H1 (cell line): ENCODE data around the gene TSPAN15. TPM values are rescaled to one million over a fixed set of nuclear protein-coding genes. Genes with fewer than 3 reads are reported as not detected.

ENCODE experiments used
- CTCF ChIA-PET: fragments of 300-600 bp; sonication (Branson Sonifier 250); formaldehyde crosslinking; loops from one replicate; lab custom pipeline; 2021; ENCODE audit not compliant: partially characterized antibody; lab: Charles Lee
- POLR2A ChIA-PET: fragments of 300-600 bp; sonication (Branson Sonifier 250); formaldehyde crosslinking; loops from one replicate; lab custom pipeline; 2021; ENCODE audit warnings: inconsistent platforms; ENCODE audit not compliant: partially characterized antibody; lab: Charles Lee
- DNase-seq, 2 experiments: peaks; one replicate each; pipeline versions ENCODE4 v3.0.0 to v3.0.0-alpha.2; 2010 to 2022; ENCODE audit warnings: low spot score in 2 of 2, low read depth in 1 of 2, mixed read lengths in 1 of 2
- FAIRE-seq: peaks from 2 replicates; lab custom pipeline; 2011; peaks lifted over from hg19 to GRCh38; lab: Jason Lieb, UNC
- H2AFZ ChIP-seq: 2 replicates; pipeline ENCODE4 v1.8.1; 2012; ENCODE audit warnings: low read length, inconsistent platforms
- H2AK5ac ChIP-seq: 2 replicates; pipeline ENCODE4 v1.6.1; 2013; ENCODE audit warnings: low read depth, low read length
- H2BK120ac ChIP-seq: replicated peaks from 2 replicates; pipeline ENCODE3; 2013; ENCODE audit warnings: low read depth, low read length, inconsistent platforms
- H2BK12ac ChIP-seq: 2 replicates; pipeline ENCODE4 v1.6.1; 2013; ENCODE audit warnings: low read depth, low read length
- H2BK15ac ChIP-seq: 2 replicates; pipeline ENCODE4 v1.6.1; 2013; ENCODE audit warnings: low read length
- H2BK20ac ChIP-seq: 2 replicates; pipeline ENCODE4 v1.6.1; 2013; ENCODE audit warnings: low read length
- H2BK5ac ChIP-seq: 2 replicates; pipeline ENCODE4 v1.6.1; 2013; ENCODE audit warnings: low read depth, low read length
- H3K14ac ChIP-seq: 2 replicates; pipeline ENCODE4 v1.6.1; 2013; ENCODE audit warnings: inconsistent platforms; ENCODE audit not compliant: insufficient read length
- H3K18ac ChIP-seq: 2 replicates; pipeline ENCODE4 v1.6.1; 2013; ENCODE audit warnings: low read length; ENCODE audit errors: extremely low read depth
- H3K23ac ChIP-seq: 2 replicates; pipeline ENCODE4 v1.6.1; 2013; ENCODE audit warnings: inconsistent platforms; ENCODE audit not compliant: insufficient read length
- H3K23me2 ChIP-seq: 2 replicates; pipeline ENCODE4 v1.6.1; 2013; ENCODE audit warnings: low read depth, low read length
- H3K27ac ChIP-seq: 2 replicates; pipeline ENCODE4 v1.6.1; 2011; ENCODE audit warnings: low read depth, low read length, inconsistent platforms
- H3K27me3 ChIP-seq, 4 experiments: replicated peaks in 1 of 4; 1 replicate in 1 of 4; 2 replicates in 3 of 4; pipeline versions ENCODE4 v1.6.1 to v1.8.1; 2011 to 2013; ENCODE audit warnings: low read length in 3 of 4, mild to moderate bottlenecking in 3 of 4, inconsistent platforms in 2 of 4, mixed read lengths in 2 of 4, moderate library complexity in 1 of 4; ENCODE audit not compliant: control insufficient read depth in 3 of 4, insufficient read depth in 3 of 4; ENCODE audit errors: extremely low read depth in 1 of 4
- H3K36me3 ChIP-seq, 4 experiments: 2 replicates each; pipeline versions ENCODE4 v1.6.1 to v1.8.1; 2011 to 2013; ENCODE audit warnings: mild to moderate bottlenecking in 4 of 4, low read length in 3 of 4, moderate library complexity in 2 of 4, control low read depth in 1 of 4, inconsistent platforms in 1 of 4; ENCODE audit not compliant: insufficient read depth in 4 of 4, control insufficient read depth in 2 of 4
- H3K4ac ChIP-seq: replicated peaks from 2 replicates; pipeline ENCODE3; 2013; ENCODE audit warnings: low read length, low read depth, mixed read lengths, inconsistent platforms; ENCODE audit not compliant: insufficient read length
- H3K4me1 ChIP-seq, 4 experiments: replicated peaks in 1 of 4; 1 replicate in 1 of 4; 2 replicates in 3 of 4; pipeline versions ENCODE4 v1.6.1 to v1.8.1; 2011 to 2013; ENCODE audit warnings: low read length in 3 of 4, inconsistent platforms in 2 of 4, mixed read lengths in 1 of 4; ENCODE audit not compliant: insufficient read depth in 4 of 4, control insufficient read depth in 3 of 4
- H3K4me2 ChIP-seq, 2 experiments: 2 replicates each; pipeline versions ENCODE4 v1.6.1 to v1.8.1; 2011 to 2013; ENCODE audit warnings: low read depth in 2 of 2, low read length in 2 of 2, control low read depth in 1 of 2, inconsistent platforms in 1 of 2, mild to moderate bottlenecking in 1 of 2; ENCODE audit not compliant: insufficient read depth in 1 of 2
- H3K4me3 ChIP-seq, 4 experiments: fragments of 200-600, 300-600 bp in 1 of 4; sonication (generic), shearing (Covaris generic), sonication (Bioruptor Twin) in 1 of 4; 2 replicates each; pipeline versions ENCODE4 v1.5.1 to v1.8.1; 2011 to 2016; ENCODE audit warnings: low read length in 4 of 4, low read depth in 3 of 4, control low read depth in 2 of 4, inconsistent platforms in 2 of 4, mild to moderate bottlenecking in 2 of 4, mixed read lengths in 1 of 4, moderate library complexity in 1 of 4; ENCODE audit not compliant: insufficient read depth in 2 of 4; ENCODE audit errors: extremely low read depth in 1 of 4
- H3K56ac ChIP-seq: replicated peaks from 2 replicates; pipeline ENCODE3; 2013; ENCODE audit warnings: low read depth, mild to moderate bottlenecking, mixed read lengths, low read length, inconsistent platforms; ENCODE audit not compliant: insufficient read length
- H3K79me1 ChIP-seq: 2 replicates; pipeline ENCODE4 v1.6.1; 2013; ENCODE audit warnings: low read depth, low read length, control low read depth
- H3K79me2 ChIP-seq, 2 experiments: 2 replicates each; pipeline versions ENCODE4 v1.6.1 to v1.8.1; 2012 to 2013; ENCODE audit warnings: low read length in 2 of 2, mild to moderate bottlenecking in 2 of 2, inconsistent platforms in 1 of 2; ENCODE audit not compliant: insufficient read depth in 2 of 2, control insufficient read depth in 1 of 2
- H3K9ac ChIP-seq, 4 experiments: replicated peaks in 1 of 4; 1 replicate in 1 of 4; 2 replicates in 3 of 4; pipeline versions ENCODE4 v1.6.1 to v1.8.1; 2011 to 2013; ENCODE audit warnings: low read depth in 3 of 4, low read length in 3 of 4, control low read depth in 2 of 4, mild to moderate bottlenecking in 2 of 4, moderate library complexity in 2 of 4, inconsistent platforms in 1 of 4; ENCODE audit errors: extremely low read depth in 1 of 4
- H3K9me3 ChIP-seq, 2 experiments: 2 replicates each; pipeline versions ENCODE4 v1.6.1 to v1.8.1; 2012 to 2013; ENCODE audit warnings: mild to moderate bottlenecking in 2 of 2, moderate library complexity in 2 of 2, control low read depth in 1 of 2, inconsistent platforms in 1 of 2, low read depth in 1 of 2, low read length in 1 of 2, mixed read lengths in 1 of 2; ENCODE audit not compliant: insufficient read depth in 2 of 2
- H4K20me1 ChIP-seq, 2 experiments: replicated peaks in 1 of 2; 2 replicates each; pipeline versions ENCODE3 to v1.8.1; 2011 to 2013; ENCODE audit warnings: inconsistent platforms in 2 of 2, low read length in 2 of 2, mild to moderate bottlenecking in 1 of 2; ENCODE audit not compliant: insufficient read depth in 2 of 2, control insufficient read depth in 1 of 2
- H4K5ac ChIP-seq: 2 replicates; pipeline ENCODE4 v1.6.1; 2013; ENCODE audit warnings: low read length, low read depth, mixed read lengths, inconsistent platforms; ENCODE audit not compliant: insufficient read length
- H4K8ac ChIP-seq: 2 replicates; pipeline ENCODE4 v1.8.0; 2013; ENCODE audit warnings: mild to moderate bottlenecking, moderate library complexity, low read length, inconsistent platforms; ENCODE audit not compliant: insufficient read depth; ENCODE audit errors: extremely low read depth
- H4K91ac ChIP-seq: replicated peaks from 2 replicates; pipeline ENCODE3; 2013; ENCODE audit warnings: low read length, mixed read lengths, inconsistent platforms; ENCODE audit not compliant: insufficient read length
- FOSL1 ChIP-seq: IDR thresholded peaks from 2 replicates; pipeline ENCODE4 v1.6.1; 2011; ENCODE audit warnings: mild to moderate bottlenecking, low read depth, low read length, moderate library complexity; ENCODE audit not compliant: insufficient read depth
- GTF2F1 ChIP-seq: IDR thresholded peaks from 2 replicates; pipeline ENCODE4 v1.6.1; 2012; ENCODE audit warnings: low read depth, low read length, improper control_type of control experiment, borderline replicate concordance
- JUND ChIP-seq: IDR thresholded peaks from 2 replicates; pipeline ENCODE4 v1.6.1; 2011; ENCODE audit warnings: mild to moderate bottlenecking, improper control_type of control experiment, low read length
- NANOG ChIP-seq: IDR thresholded peaks from 2 replicates; pipeline ENCODE4 v1.6.1; 2011; ENCODE audit warnings: low read length, low read depth, mild to moderate bottlenecking, inconsistent platforms; ENCODE audit not compliant: insufficient read depth, poor library complexity, severe bottlenecking
- POLR2A ChIP-seq, 2 experiments: IDR thresholded peaks; 1 replicate in 1 of 2; 2 replicates in 1 of 2; pipeline ENCODE4 v1.6.1; 2011; ENCODE audit warnings: low read depth in 2 of 2, low read length in 2 of 2, mild to moderate bottlenecking in 2 of 2; ENCODE audit errors: control extremely low read depth in 1 of 2
- RFX5 ChIP-seq: IDR thresholded peaks from 2 replicates; pipeline ENCODE4 v1.6.1; 2011; ENCODE audit warnings: low read depth, low read length, improper control_type of control experiment, borderline replicate concordance
- SP4 ChIP-seq: IDR thresholded peaks from 2 replicates; pipeline ENCODE4 v1.6.1; 2012; ENCODE audit warnings: low read length, inconsistent platforms
- WGBS, 2 experiments: shearing (Covaris generic) in 1 of 2; methylation state at CpG; one replicate each; pipeline versions ENCODE4 v1.1.6 to v1.1.7; 2013 to 2015; ENCODE audit warnings: low lambda C conversion rate in 2 of 2, mixed read lengths in 2 of 2, inconsistent platforms in 1 of 2, low coverage in 1 of 2, missing lambda C conversion rate in 1 of 2; ENCODE audit not compliant: insufficient replicate concordance in 2 of 2, insufficient coverage in 1 of 2, insufficient read length in 1 of 2; ENCODE audit errors: extremely low coverage in 1 of 2, missing lambda C conversion rate in 1 of 2; 5-methylcytosine and 5-hydroxymethylcytosine counted together
- polyA plus RNA-seq, 7 experiments: library from polyadenylated mRNA; depleted of rRNA in 3 of 7; stranded (reverse) in 5 of 7; unstranded in 2 of 7; fragments of >200 nt in 5 of 7; fragments of 200-250 nt in 2 of 7; gene quantifications; 1 replicate in 5 of 7; 2 replicates in 1 of 7; 4 replicates in 1 of 7; pipeline versions ENCODE4 v1.2.1 to v1.2.3, GENCODE V29; 2011 to 2013; ENCODE audit warnings: missing spikeins in 2 of 7, mixed read lengths in 2 of 7
- total RNA-seq: library from RNA; stranded (reverse); fragmentation: NEBNext Ultra II Directional; extraction: Animal tissue kit (Norgen Biotek cat#: 25700); gene quantifications from 2 replicates; pipeline ENCODE4 v1.2.1, GENCODE V29; 2021
- TF ChIP-seq, protein P1 (sequence below): IDR thresholded peaks from 2 replicates; pipeline ENCODE4 v1.6.1; 2012; ENCODE audit warnings: low read length, inconsistent platforms

The TSPAN15 gene
- total and polyA plus RNA-seq, 2 of the 8 experiments (the other 6 are each of a cell fraction or from before 2014, with no cell fraction given): 9.7 to 20.0 TPM

DNA sequence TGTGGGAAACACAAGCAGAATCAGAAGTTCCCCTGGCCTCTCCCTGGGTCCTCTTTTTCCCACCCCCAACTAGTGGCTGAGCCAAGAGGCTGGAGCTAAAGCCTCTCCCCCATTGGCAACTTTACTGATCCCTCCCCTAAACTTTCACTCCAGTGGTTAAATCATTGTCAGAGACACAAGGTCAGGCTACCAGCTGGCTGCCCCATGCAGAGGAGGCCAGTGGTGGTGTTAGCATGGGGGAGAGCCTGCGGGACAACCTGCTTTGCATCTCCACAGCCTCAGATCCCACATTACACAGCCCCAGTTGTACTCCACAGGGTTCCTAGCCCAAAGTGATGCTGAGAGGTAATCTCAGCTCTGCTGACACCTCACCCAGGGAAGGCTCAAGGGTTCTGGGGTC is 101.0 kb downstream of the TSPAN15 start:
- no peak overlapping the region for H4K91ac ChIP-seq
- H3K4ac ChIP-seq: no peak overlapping the region
- H2BK20ac ChIP-seq: no peak overlapping the region
- H2BK12ac ChIP-seq: no peak overlapping the region
- H4K8ac ChIP-seq: no peak overlapping the region
- no peak for FAIRE-seq
- H3K4me2 ChIP-seq: no peak overlapping the region
- H3K4me3 ChIP-seq: no peak overlapping the region
- H2BK120ac ChIP-seq: no peak overlapping the region
- H2AK5ac ChIP-seq: no peak overlapping the region
- H2BK5ac ChIP-seq: no peak overlapping the region
- H3K14ac ChIP-seq: no peak overlapping the region
- H3K36me3 ChIP-seq: no peaks in the 10 kb centered on the region
- no peak overlapping the region for H2AFZ ChIP-seq
- no peak overlapping the region for H2BK15ac ChIP-seq
- H3K56ac ChIP-seq: no peak overlapping the region
- peaks cover 0 to 3% (median under 1%) of the 10 kb centered on the region in 4 experiments; a peak in 2 of 7 replicates for H3K4me1 ChIP-seq
- 67% methylated on average over 1 of the region's 1 CpG; no CpG with 5 or more reads in 1 of the 2 experiments for WGBS, 2 experiments
- no peaks in the 10 kb centered on the region for H4K20me1 ChIP-seq
- peaks cover 16 to 18% of the 10 kb centered on the region in 2 experiments; a peak in 3 of 4 replicates for H3K9me3 ChIP-seq
- H3K18ac ChIP-seq: no peak overlapping the region
- no peak overlapping the region for H3K27ac ChIP-seq
- TF ChIP-seq NANOG: no peak
- TF ChIP-seq, protein P1, sequence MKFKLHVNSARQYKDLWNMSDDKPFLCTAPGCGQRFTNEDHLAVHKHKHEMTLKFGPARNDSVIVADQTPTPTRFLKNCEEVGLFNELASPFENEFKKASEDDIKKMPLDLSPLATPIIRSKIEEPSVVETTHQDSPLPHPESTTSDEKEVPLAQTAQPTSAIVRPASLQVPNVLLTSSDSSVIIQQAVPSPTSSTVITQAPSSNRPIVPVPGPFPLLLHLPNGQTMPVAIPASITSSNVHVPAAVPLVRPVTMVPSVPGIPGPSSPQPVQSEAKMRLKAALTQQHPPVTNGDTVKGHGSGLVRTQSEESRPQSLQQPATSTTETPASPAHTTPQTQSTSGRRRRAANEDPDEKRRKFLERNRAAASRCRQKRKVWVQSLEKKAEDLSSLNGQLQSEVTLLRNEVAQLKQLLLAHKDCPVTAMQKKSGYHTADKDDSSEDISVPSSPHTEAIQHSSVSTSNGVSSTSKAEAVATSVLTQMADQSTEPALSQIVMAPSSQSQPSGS: no peak
- TF ChIP-seq SP4: no peak
- no peak for TF ChIP-seq POLR2A (IDR thresholded peaks at IDR 0.05; ENCODE audit: control extremely low read depth in 1 of 2, low read depth in 2 of 2, low read length in 2 of 2)
- no peak for TF ChIP-seq GTF2F1
- TF ChIP-seq FOSL1: no peak
- TF ChIP-seq RFX5: no peak
- TF ChIP-seq JUND: no peak
- TF ChIP-seq, all 59 proteins: peak for 0
- Histone ChIP-seq H3K23me2 (no peaks in the 10 kb centered on the region), H3K79me2 (0 out of 4 replicates have a peak, but pooled peaks cover 0 to 3% of the 10 kb centered on the region in 2 experiments), H3K9ac (no peak overlapping the region), H3K79me1 (no peaks in the 10 kb centered on the region), H4K5ac (no peak overlapping the region), H3K27me3 (no peaks in the 10 kb centered on the region; a peak in 3 of 7 replicates), H3K23ac (no peak overlapping the region)
- POLR2A ChIA-PET: interaction anchor here (1.0 kb wide), 1 partner anchor 15 kb away, joined by 3 read pairs; no protein-coding TSS in a partner anchor
- no peak for DNase-seq
- CTCF ChIA-PET: interaction anchor here (0.7 to 47.4 kb wide), 5 partner anchors 36 to 604 kb away, joined by 3 to 578 read pairs (median 3); no protein-coding TSS in a partner anchor
